HG03520 (cell line): ENCODE measurements around the gene CATSPERZ.
"Not testable (repeated sequence)": the region's sequence is repeated elsewhere in the genome, so short reads cannot be mapped to it uniquely, and the experiment has no call there.

Experiments used
- ATAC-seq: cut with Tn5 transposase; IDR thresholded peaks from one replicate; pipeline ENCODE4 v1.9.1; 2021; ENCODE audit warnings: mild to moderate bottlenecking, moderate library complexity; ENCODE audit not compliant: unreplicated experiment

The CATSPERZ gene

GRCh38 chr11:64297699-64298358 lies 2.3 kb upstream of the CATSPERZ start:
- ATAC-seq = no peak

GRCh38 chr11:64298966-64299846 lies 952 bp upstream of the CATSPERZ start:
- no peak for ATAC-seq

GRCh38 chr11:64303109-64304031 lies 3.2 kb downstream of the CATSPERZ start:
- no peak for ATAC-seq

DNA sequence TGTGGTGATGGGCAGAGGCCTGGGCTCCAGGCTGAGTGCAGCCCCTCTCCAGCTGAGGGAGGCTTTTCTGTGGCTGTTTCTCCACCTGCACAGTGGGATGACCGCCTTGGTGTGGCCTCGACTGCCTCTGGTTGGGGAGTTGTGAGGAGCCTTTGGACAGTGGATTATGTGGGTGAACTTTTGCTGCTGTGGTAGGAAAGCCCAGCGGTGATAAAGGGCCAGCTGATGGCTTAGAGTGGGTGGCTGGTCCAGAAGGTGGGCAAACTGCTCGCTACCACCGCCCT lies 3.8 kb downstream of the CATSPERZ start:
- ATAC-seq = no peak

DNA sequence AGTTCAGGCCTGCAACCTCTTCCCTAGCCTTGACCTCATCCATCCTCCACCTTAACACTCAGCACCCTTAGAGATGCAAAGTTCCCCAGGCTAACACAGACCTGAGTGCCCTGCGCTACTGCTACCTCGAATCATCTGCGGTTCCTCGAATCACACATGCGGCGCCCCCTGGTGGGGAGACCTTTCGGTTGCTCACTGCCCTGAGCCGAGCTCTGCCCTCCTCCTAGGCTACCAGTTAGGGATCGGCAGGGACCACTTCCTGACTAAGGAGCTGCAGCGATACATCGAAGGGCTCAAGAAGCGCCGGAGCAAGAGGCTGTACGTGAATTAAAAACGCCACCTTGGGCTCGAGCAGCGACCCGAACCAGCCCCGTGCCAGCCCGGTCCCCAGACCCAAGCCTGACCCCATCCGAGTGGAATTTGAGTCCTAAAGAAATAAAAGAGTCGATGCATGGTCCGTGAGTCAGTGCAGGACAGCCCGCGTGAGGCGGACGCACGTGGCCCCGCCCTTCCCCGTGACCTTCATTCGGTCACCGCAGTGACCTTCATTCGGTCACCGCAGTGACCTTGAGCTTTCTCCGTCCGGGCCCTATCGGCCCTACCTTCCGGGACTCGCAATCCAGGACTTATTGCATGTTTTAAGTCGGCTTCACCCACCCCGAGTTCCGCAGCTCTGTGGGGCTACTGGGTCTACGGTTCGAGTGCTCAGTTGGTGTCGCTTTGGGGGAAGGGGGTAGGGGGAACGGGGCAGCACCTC lies 4.3 kb downstream of the CATSPERZ start:
- peak; percentile 26 for ATAC-seq

DNA sequence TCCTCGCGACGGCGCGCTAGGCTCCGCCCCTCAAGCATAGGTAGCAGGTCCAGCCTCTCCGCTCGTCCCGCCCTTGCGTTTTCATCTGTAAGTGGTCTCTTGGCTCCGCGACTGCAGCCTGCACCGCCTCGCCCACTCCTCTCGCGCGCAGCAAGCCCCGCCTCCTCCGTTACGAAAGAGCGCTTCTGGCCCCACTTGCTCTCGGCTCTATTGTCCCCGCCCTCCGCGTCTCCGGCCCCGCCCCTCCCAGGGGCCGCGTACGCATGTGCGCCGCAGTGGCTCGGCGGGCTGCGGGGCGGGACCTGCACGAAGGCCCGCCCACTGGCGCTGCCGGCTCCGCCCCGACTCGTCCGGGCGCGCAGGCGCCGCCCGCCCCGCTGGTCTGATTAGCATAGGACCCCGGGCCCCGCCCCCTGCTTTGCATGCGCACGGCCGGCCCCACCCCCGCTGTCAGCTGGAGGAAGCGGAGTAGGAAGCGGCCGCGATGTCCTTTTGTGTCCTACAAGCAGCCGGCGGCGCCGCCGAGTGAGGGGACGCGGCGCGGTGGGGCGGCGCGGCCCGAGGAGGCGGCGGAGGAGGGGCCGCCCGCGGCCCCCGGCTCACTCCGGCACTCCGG lies 5.0 kb downstream of the CATSPERZ start, which contains the start of gene ESRRA:
Gene ESRRA (plus strand): TSS at position 450 of the 616 bp plus-strand sequence. CDS start 1,656 bp downstream, outside the sequence.
- peak; percentile 59 for ATAC-seq

DNA sequence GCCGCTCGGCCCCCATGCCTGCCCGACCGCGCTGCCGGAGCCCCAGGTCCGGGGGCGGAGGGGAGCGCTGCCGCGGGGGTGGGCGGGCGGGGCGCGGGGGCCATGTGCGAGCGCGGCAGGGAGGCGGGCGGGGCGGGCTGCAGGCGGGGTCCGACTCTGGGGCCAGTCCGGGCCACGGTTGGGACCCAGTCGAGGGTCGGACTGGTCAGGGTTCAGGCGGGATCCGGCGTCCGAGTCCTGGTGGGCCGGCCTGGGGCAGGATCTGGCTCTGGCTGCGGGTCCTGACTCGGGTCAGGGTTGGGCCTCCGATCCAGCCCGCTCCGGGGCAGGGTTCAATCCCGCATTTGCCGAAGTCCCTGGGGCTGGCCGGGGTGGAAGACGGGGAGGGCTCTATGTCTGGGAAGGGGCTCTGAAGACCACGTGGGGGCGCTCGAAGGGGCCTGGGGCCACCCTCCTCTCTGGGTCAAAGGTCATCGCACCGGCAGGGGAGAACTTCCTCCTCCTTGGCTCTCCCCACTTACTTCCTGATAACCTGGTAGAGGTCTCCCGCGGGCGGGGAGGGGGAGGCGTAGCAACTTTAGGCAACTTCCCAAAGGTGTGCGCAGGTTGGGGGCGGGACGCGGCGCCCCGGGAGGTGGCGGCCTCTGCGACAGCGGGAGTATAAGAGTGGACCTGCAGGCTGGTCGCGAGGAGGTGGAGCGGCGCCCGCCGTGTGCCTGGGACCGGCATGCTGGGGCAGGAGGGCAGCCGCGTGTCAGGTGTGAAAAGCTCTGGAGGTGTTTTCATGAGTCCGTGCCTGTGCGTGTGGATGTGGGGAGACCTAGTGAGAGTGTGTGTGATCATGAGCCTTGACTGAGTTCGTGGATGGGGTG lies 5.8 kb downstream of the CATSPERZ start:
- peak; percentile 21 for ATAC-seq

GRCh38 chr11:64306563-64306875 lies 6.4 kb downstream of the CATSPERZ start:
- ATAC-seq = no peak

- ATAC-seq = no peak
Observed at GRCh38 chr11:64306876-64307622, 6.9 kb downstream of the CATSPERZ start.

DNA sequence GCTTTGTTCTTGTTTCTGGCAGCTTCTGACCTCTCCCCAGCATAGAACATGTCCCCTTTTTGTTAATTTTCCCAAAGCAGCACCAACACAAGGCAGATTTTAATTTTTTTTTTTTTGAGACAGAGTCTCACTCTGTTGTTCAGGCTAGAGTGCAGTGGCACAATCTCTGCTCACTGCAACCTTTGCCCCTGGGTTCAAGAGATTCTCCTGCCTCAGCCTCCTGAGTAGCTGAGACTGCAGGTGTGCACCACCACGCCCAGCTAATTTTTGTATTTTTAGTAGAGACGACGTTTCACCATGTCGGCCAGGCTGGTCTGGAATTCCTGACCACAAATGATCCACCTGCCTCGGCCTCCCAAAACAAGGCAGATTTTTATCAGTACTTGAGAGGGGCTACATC lies 7.6 kb downstream of the CATSPERZ start:
- ATAC-seq = not testable (repeated sequence)

DNA sequence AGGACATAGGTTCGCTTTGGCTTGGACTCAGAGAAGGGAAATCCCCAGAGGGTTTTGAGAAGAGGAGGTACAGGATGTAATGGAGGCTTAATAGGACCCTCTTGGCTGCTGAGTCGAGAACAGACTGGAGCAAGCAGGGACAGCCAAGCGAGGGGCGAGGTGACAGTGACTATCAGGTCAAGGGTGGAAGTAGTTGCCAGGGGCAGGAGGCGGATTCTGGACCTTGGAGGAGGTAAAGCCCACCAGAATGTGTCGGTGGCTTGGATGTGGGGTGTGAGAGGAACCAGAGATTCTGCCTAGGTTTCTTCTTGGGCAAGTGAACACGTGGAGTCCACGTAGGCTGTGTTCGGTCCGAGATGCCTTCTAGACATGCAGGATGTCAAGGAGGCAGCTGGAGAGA lies 12.8 kb downstream of the CATSPERZ start:
- ATAC-seq = no peak

DNA sequence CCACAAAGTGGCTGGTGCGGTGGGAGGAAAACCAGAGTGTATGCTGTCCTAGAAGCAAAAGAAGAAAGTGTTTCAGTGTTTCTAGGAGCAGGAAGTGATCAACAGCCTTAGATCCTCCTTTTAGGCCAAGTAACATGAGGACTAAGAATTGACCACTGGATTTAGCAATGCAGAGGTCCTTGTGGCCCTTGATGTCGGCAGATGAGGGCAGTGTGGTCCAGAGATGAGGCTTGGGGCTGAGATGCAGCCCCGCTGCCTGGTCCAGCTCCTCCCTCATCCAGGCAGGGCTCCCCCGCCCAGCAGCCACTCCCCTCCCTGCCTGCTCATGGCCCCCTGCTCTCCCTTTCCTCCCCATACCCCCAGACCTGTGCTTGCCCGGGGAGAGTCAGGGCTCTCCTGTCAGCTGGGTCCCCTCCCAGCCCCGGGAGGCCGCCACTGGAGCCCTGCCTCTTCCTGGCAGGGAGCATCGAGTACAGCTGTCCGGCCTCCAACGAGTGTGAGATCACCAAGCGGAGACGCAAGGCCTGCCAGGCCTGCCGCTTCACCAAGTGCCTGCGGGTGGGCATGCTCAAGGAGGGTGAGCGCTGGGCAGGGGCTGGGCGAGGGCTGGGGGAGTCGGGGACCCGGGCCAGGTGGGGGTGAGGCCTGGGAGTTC lies 13.5 kb downstream of the CATSPERZ start:
- ATAC-seq = no peak

DNA sequence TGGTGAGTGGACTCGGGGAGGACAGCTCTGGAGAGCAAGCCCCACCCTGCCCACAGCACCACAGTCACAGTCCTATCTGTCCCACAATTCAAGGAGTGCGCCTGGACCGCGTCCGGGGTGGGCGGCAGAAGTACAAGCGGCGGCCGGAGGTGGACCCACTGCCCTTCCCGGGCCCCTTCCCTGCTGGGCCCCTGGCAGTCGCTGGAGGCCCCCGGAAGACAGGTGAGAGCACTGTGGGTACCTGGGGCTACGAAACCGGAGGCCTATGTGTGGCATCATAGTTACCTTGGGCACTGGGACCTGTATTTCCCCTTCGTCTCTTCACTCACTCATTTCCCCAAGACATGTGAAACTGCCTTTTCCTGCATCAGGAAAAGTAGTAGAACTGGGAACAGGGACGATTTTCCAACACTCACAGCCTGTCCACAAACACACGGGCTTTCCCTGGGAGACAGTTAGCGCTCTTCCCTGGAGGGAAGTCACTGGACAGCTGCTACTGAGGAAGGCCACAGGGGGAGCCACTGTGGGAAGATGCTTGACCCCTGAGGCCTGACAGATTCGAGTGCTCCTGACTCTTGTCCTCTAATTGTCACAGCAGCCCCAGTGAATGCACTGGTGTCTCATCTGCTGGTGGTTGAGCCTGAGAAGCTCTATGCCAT lies 14.1 kb downstream of the CATSPERZ start:
- ATAC-seq = no peak

DNA sequence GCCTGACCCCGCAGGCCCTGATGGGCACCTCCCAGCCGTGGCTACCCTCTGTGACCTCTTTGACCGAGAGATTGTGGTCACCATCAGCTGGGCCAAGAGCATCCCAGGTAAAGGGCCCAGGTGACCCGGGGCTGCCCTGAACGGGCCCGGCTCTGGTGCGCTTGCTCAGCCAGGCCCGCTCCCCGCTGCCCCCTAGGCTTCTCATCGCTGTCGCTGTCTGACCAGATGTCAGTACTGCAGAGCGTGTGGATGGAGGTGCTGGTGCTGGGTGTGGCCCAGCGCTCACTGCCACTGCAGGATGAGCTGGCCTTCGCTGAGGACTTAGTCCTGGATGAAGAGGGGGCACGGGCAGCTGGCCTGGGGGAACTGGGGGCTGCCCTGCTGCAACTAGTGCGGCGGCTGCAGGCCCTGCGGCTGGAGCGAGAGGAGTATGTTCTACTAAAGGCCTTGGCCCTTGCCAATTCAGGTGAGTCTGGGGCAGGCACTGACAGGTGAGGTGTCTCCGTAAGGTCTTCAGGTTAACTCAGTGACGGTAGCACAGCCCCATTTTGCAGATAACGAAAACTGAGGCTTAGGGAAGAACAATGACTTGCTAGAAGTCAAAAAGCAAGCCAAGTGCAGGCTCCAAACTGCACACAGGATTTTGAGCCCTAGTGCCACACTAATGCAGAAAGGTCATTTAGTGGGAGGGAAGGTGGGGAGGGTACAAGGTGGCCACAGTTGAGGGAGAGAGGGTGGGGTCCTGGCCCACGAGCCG lies 14.8 kb downstream of the CATSPERZ start:
- ATAC-seq = no peak

DNA sequence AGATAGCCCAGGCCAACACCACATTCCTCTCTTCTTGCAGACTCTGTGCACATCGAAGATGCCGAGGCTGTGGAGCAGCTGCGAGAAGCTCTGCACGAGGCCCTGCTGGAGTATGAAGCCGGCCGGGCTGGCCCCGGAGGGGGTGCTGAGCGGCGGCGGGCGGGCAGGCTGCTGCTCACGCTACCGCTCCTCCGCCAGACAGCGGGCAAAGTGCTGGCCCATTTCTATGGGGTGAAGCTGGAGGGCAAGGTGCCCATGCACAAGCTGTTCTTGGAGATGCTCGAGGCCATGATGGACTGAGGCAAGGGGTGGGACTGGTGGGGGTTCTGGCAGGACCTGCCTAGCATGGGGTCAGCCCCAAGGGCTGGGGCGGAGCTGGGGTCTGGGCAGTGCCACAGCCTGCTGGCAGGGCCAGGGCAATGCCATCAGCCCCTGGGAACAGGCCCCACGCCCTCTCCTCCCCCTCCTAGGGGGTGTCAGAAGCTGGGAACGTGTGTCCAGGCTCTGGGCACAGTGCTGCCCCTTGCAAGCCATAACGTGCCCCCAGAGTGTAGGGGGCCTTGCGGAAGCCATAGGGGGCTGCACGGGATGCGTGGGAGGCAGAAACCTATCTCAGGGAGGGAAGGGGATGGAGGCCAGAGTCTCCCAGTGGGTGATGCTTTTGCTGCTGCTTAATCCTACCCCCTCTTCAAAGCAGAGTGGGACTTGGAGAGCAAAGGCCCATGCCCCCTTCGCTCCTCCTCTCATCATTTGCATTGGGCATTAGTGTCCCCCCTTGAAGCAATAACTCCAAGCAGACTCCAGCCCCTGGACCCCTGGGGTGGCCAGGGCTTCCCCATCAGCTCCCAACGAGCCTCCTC lies 15.7 kb downstream of the CATSPERZ start:
- ATAC-seq = not testable (repeated sequence)
